Activated CD4-positive, CD25-positive, alpha-beta regulatory T cell treated with anti-CD3 and anti-CD28 coated beads, Interleukin-2, amount 50 U/mL, for 24 hours (primary cell): Measurements from ENCODE around the gene F8.
"Not testable (repeated sequence)": the region's sequence is repeated elsewhere in the genome, so short reads cannot be mapped to it uniquely, and the experiment has no call there.

Experiments used
- ATAC-seq, 2 donors: fragments of 150-1000 bp; cut with Tn5 transposase; one replicate each; pipeline ENCODE4 v1.10.0; 2021; ENCODE audit warnings: mild to moderate bottlenecking in 1 of 2, moderate library complexity in 1 of 2

F8 gene

DNA sequence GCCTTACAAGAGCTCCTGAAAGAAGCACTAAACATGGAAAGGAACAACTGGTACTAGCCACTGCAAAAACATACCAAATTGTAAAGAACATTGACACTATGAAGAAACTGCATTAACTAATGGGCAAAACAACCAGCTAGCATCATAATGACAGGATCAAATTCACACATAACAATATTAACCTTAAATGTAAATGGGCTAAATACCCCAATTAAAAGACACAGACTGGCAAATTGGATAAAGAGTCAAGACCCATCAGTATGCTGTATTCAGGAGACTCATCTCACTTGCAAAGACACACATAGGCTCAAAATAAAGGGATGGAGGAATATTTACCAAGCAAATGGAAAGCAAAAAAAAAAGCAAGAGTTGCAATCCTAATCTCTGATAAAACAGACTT is 154.0 kb downstream of the F8 start:
- ATAC-seq = not testable (repeated sequence)

GRCh38 chrX:154855256-154855655 is 167.3 kb downstream of the F8 start:
- ATAC-seq = no peak

DNA sequence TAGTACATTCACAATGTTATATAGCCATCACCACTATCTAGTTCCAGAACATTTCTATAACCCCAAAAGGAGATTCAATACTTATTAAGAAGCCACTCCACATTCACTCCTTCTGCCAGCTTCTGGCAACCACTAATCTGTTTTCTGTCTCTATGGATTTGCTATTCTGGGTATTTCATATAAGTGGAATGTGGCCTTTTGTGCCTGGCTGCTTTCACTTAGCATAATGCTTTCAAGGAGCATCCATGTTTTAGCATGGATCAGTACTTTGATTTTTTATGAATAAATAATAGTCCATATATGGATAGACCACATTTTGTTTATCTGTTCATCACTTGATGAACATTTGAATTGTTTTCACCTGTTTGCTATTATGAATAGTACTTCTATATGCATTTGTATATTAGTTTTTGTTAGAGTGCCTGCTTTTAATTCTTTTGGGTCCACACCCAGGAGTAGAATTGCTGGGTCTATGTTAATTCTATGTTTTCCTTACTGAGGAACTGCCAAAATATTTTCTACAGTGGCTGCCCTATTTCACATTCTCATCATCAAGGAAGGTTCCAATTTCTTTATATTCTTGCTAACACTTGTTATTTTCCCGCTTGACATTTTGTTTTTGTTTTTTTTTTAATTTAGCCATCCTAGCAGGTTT is 171.4 kb downstream of the F8 start:
- no peak for ATAC-seq

DNA sequence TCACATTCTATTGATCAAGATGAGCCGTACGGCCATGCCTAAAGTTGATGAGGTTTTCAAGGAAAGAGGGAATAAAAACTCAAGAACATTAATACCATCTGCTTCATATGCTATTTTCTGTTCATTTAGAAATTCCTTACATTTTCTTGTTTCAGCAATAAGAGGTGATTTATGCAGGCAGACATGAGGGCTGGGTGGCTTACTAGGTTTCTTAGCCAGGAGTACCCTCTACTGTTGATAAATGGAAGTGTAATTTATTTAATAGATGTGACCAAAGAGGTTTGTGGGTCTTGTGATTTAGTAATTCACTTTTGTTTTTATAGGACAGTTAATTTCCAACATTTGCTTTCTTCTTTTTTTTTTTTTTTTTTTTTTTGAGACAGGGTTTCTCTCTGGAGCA is 181.7 kb downstream of the F8 start:
- ATAC-seq = peak in 1 of 2 donors; percentile 30

GRCh38 chrX:154836163-154836562 is 186.4 kb downstream of the F8 start:
- no peak for ATAC-seq

- ATAC-seq = no peak
These were observed 188.0 kb downstream of the F8 start, which contains the start of gene SMIM9 for GRCh38 chrX:154834562-154834961. Gene SMIM9, minus strand, starts transcription at chrX:154834662. Its CDS starts 3,806 bp downstream, at chrX:154830856.

GRCh38 chrX:154833746-154834274 is 188.7 kb downstream of the F8 start:
- no peak for ATAC-seq

GRCh38 chrX:154829926-154830442 is 192.5 kb downstream of the F8 start:
- ATAC-seq = no peak

DNA sequence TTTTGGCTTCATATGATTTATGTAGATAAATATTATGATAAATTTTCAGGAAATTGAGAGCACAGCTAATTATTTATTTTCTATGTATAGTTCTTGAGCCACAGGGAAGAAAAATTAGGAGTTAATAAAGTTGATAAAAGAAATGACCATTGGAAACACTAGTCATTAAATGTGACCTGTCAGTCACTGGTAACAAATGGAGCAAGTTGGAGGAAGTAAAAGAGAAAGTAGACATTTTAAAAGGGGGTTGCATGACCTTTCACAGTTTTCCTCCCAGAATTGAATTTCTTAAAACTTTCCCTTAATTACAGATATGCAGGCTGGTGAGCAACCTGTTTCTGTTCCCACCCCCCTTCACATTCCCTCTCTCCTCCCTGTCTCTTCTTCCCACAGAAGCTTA is 193.4 kb downstream of the F8 start:
- ATAC-seq = no peak

- peak in 1 of 2 donors; percentile 7 for ATAC-seq
These were observed 194.5 kb downstream of the F8 start for GRCh38 chrX:154828016-154828408.

- ATAC-seq = peak; percentile 83 to 87
These were observed 195.1 kb downstream of the F8 start for GRCh38 chrX:154827194-154828015.

- not testable (repeated sequence) for ATAC-seq
These were observed 196.9 kb downstream of the F8 start for GRCh38 chrX:154825586-154825985.

DNA sequence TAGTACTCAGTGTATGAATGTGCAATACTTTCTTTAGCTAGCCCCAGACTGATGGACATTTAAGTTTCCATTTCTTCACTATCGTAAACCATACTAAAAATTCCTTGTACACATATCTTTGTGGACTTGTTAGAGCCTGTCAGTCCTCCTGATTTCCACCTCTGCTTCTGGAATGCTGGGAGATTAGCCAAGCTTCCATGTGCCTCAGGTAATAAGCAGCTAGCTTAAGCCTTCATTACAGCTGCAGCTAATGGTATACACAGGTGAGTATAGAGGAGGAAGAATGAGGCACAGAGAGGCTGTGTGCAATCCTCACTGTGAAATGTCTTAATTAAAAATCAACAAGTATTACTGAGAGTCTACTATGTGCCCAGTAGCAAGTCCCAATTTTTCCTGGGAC is 197.9 kb downstream of the F8 start:
- no peak for ATAC-seq

DNA sequence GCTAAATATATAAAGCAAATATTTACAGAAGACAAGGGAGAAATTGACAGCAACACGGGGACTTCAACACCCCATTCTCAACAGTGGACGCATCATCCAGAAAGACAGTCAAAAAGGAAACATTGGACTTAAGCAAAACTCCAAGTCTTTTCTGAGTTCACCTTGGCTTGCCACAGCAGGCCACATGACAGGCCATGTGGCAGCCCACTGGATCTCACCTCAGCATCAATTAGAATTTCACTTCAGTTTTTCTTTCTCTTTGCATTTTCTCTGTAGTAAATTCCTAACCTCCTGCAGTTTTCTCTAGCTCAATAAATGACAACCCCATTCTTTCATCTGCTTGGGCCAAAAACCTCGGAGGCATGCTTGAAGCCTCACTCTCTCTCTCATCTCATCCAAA is 200.5 kb downstream of the F8 start:
- no peak for ATAC-seq

DNA sequence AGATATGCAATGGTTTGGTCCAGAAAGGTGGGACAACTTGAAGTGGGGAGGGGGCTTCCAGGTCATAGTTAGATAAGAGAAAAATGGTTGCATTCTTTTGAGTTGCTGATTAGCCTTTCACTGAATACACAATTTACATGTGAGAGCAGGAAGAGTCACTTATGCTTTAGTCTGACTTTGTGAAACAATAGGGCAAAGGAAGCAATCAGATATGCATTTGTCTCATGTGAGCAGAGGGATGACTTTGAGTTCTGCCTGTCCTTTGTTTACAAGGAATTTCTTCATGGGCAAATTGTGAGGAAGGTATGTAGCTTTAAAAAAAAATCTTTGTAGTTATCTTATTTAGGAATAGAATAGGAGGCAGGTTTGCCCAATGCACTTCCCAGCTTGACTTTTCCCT is 201.0 kb downstream of the F8 start:
- ATAC-seq = no peak

DNA sequence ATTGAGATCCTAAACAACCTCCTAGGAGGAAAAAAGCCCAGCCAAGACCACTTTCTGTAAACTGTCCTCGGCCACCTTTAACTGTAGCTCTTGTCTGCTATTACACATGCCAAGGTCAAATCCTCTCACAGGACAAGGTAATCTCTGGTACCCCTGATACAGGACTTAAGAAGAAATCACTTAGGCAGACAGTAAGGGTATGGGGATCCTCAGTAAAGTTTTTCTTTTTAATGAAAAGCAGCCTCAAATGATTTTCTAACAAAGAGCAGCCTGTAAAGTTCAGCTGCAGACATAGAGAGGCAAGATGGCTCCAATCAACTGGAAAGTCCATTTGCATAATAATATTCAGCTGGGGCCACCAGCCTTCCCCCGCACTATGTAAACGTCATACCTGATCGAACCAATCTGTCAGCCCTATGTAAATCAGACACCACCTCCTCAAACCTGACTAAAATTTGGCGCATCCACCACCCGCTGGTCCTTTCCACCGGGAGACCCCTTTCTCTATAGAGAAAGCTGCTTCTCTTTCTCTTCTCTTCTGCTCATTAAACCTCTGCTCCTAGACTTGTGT is 202.7 kb downstream of the F8 start:
- ATAC-seq = no peak

GRCh38 chrX:154818916-154819770 is 203.4 kb downstream of the F8 start:
- ATAC-seq = no peak

GRCh38 chrX:154817048-154817618 is 205.4 kb downstream of the F8 start:
- ATAC-seq = not testable (repeated sequence)

DNA sequence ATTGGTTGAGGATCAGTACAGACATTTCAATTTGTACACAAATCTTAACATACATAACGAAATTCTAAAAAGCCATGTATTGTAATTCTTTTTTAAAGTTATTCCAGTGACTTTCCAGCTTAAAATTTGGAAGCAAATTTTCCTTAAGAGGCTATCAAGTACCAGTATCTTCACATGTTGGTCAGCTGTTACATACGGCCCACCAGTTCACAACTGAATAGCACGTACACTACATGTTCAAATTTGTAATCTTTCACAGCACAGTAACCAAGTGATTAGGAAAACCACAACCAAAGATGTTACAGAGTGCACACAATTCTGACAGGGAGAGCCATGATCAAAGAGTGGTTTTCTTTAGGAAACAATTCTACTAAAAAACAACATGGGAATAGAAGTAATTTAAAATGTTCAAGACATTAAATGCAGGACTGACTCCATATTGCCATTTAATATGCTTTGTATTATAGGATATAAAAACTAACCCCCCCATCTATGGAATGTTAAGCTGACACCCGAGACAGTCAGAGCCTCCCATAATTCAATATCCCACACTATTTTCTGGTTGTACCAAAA is 206.1 kb downstream of the F8 start:
- ATAC-seq = not testable (repeated sequence)

DNA sequence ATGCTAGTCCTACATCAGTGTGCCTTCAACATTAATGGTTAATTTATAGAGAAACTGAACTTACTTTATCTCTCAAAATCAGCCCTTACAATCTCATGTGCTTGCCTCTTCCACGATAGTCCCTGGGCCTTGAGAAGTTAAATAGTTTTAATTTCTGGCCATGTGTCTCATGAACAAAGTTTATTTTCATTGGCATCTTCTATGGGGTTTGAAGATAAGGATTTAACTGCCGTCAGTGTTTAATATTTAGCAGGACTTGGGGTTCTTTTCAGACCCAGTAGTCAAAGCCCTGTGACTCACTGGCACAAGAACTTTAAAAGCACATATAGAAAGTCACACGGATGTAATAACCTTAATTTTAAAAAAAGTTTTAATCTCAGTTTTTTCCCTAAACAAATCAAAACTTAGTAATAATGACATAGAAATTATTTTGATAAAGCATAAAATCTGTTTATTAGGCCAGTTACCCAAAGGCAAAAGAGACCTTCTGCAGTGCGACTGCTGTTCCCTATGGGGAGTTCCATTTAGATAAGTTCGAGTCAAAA is 207.2 kb downstream of the F8 start:
- ATAC-seq = no peak

- ATAC-seq = no peak
These were observed 208.7 kb downstream of the F8 start for GRCh38 chrX:154813801-154814200.
